H1 (cell line): Measurements from ENCODE around the gene ETV5. TPM values are rescaled to one million over a fixed set of nuclear protein-coding genes. Genes with fewer than 3 reads are reported as not detected.

ENCODE experiments used
- CTCF ChIA-PET: fragments of 300-600 bp; sonication (Branson Sonifier 250); formaldehyde crosslinking; loops from one replicate; lab custom pipeline; 2021; ENCODE audit not compliant: partially characterized antibody; lab: Charles Lee
- POLR2A ChIA-PET: fragments of 300-600 bp; sonication (Branson Sonifier 250); formaldehyde crosslinking; loops from one replicate; lab custom pipeline; 2021; ENCODE audit warnings: inconsistent platforms; ENCODE audit not compliant: partially characterized antibody; lab: Charles Lee
- DNase-seq, 2 experiments: peaks; one replicate each; pipeline versions ENCODE4 v3.0.0 to v3.0.0-alpha.2; 2010 to 2022; ENCODE audit warnings: low spot score in 2 of 2, low read depth in 1 of 2, mixed read lengths in 1 of 2
- FAIRE-seq: peaks from 2 replicates; lab custom pipeline; 2011; peaks lifted over from hg19 to GRCh38; lab: Jason Lieb, UNC
- H2AFZ ChIP-seq: 2 replicates; pipeline ENCODE4 v1.8.1; 2012; ENCODE audit warnings: low read length, inconsistent platforms
- H2AK5ac ChIP-seq: 2 replicates; pipeline ENCODE4 v1.6.1; 2013; ENCODE audit warnings: low read depth, low read length
- H2BK120ac ChIP-seq: replicated peaks from 2 replicates; pipeline ENCODE3; 2013; ENCODE audit warnings: low read depth, low read length, inconsistent platforms
- H2BK12ac ChIP-seq: 2 replicates; pipeline ENCODE4 v1.6.1; 2013; ENCODE audit warnings: low read depth, low read length
- H2BK15ac ChIP-seq: 2 replicates; pipeline ENCODE4 v1.6.1; 2013; ENCODE audit warnings: low read length
- H2BK20ac ChIP-seq: 2 replicates; pipeline ENCODE4 v1.6.1; 2013; ENCODE audit warnings: low read length
- H2BK5ac ChIP-seq: 2 replicates; pipeline ENCODE4 v1.6.1; 2013; ENCODE audit warnings: low read depth, low read length
- H3K14ac ChIP-seq: 2 replicates; pipeline ENCODE4 v1.6.1; 2013; ENCODE audit warnings: inconsistent platforms; ENCODE audit not compliant: insufficient read length
- H3K18ac ChIP-seq: 2 replicates; pipeline ENCODE4 v1.6.1; 2013; ENCODE audit warnings: low read length; ENCODE audit errors: extremely low read depth
- H3K23ac ChIP-seq: 2 replicates; pipeline ENCODE4 v1.6.1; 2013; ENCODE audit warnings: inconsistent platforms; ENCODE audit not compliant: insufficient read length
- H3K23me2 ChIP-seq: 2 replicates; pipeline ENCODE4 v1.6.1; 2013; ENCODE audit warnings: low read depth, low read length
- H3K27ac ChIP-seq: 2 replicates; pipeline ENCODE4 v1.6.1; 2011; ENCODE audit warnings: low read depth, low read length, inconsistent platforms
- H3K27me3 ChIP-seq, 4 experiments: replicated peaks in 1 of 4; 1 replicate in 1 of 4; 2 replicates in 3 of 4; pipeline versions ENCODE4 v1.6.1 to v1.8.1; 2011 to 2013; ENCODE audit warnings: low read length in 3 of 4, mild to moderate bottlenecking in 3 of 4, inconsistent platforms in 2 of 4, mixed read lengths in 2 of 4, moderate library complexity in 1 of 4; ENCODE audit not compliant: control insufficient read depth in 3 of 4, insufficient read depth in 3 of 4; ENCODE audit errors: extremely low read depth in 1 of 4
- H3K36me3 ChIP-seq, 4 experiments: 2 replicates each; pipeline versions ENCODE4 v1.6.1 to v1.8.1; 2011 to 2013; ENCODE audit warnings: mild to moderate bottlenecking in 4 of 4, low read length in 3 of 4, moderate library complexity in 2 of 4, control low read depth in 1 of 4, inconsistent platforms in 1 of 4; ENCODE audit not compliant: insufficient read depth in 4 of 4, control insufficient read depth in 2 of 4
- H3K4ac ChIP-seq: replicated peaks from 2 replicates; pipeline ENCODE3; 2013; ENCODE audit warnings: low read length, low read depth, mixed read lengths, inconsistent platforms; ENCODE audit not compliant: insufficient read length
- H3K4me1 ChIP-seq, 4 experiments: replicated peaks in 1 of 4; 1 replicate in 1 of 4; 2 replicates in 3 of 4; pipeline versions ENCODE4 v1.6.1 to v1.8.1; 2011 to 2013; ENCODE audit warnings: low read length in 3 of 4, inconsistent platforms in 2 of 4, mixed read lengths in 1 of 4; ENCODE audit not compliant: insufficient read depth in 4 of 4, control insufficient read depth in 3 of 4
- H3K4me2 ChIP-seq, 2 experiments: 2 replicates each; pipeline versions ENCODE4 v1.6.1 to v1.8.1; 2011 to 2013; ENCODE audit warnings: low read depth in 2 of 2, low read length in 2 of 2, control low read depth in 1 of 2, inconsistent platforms in 1 of 2, mild to moderate bottlenecking in 1 of 2; ENCODE audit not compliant: insufficient read depth in 1 of 2
- H3K4me3 ChIP-seq, 4 experiments: fragments of 200-600, 300-600 bp in 1 of 4; sonication (generic), shearing (Covaris generic), sonication (Bioruptor Twin) in 1 of 4; 2 replicates each; pipeline versions ENCODE4 v1.5.1 to v1.8.1; 2011 to 2016; ENCODE audit warnings: low read length in 4 of 4, low read depth in 3 of 4, control low read depth in 2 of 4, inconsistent platforms in 2 of 4, mild to moderate bottlenecking in 2 of 4, mixed read lengths in 1 of 4, moderate library complexity in 1 of 4; ENCODE audit not compliant: insufficient read depth in 2 of 4; ENCODE audit errors: extremely low read depth in 1 of 4
- H3K56ac ChIP-seq: replicated peaks from 2 replicates; pipeline ENCODE3; 2013; ENCODE audit warnings: low read depth, mild to moderate bottlenecking, mixed read lengths, low read length, inconsistent platforms; ENCODE audit not compliant: insufficient read length
- H3K79me1 ChIP-seq: 2 replicates; pipeline ENCODE4 v1.6.1; 2013; ENCODE audit warnings: low read depth, low read length, control low read depth
- H3K79me2 ChIP-seq, 2 experiments: 2 replicates each; pipeline versions ENCODE4 v1.6.1 to v1.8.1; 2012 to 2013; ENCODE audit warnings: low read length in 2 of 2, mild to moderate bottlenecking in 2 of 2, inconsistent platforms in 1 of 2; ENCODE audit not compliant: insufficient read depth in 2 of 2, control insufficient read depth in 1 of 2
- H3K9ac ChIP-seq, 4 experiments: replicated peaks in 1 of 4; 1 replicate in 1 of 4; 2 replicates in 3 of 4; pipeline versions ENCODE4 v1.6.1 to v1.8.1; 2011 to 2013; ENCODE audit warnings: low read depth in 3 of 4, low read length in 3 of 4, control low read depth in 2 of 4, mild to moderate bottlenecking in 2 of 4, moderate library complexity in 2 of 4, inconsistent platforms in 1 of 4; ENCODE audit errors: extremely low read depth in 1 of 4
- H3K9me3 ChIP-seq, 2 experiments: 2 replicates each; pipeline versions ENCODE4 v1.6.1 to v1.8.1; 2012 to 2013; ENCODE audit warnings: mild to moderate bottlenecking in 2 of 2, moderate library complexity in 2 of 2, control low read depth in 1 of 2, inconsistent platforms in 1 of 2, low read depth in 1 of 2, low read length in 1 of 2, mixed read lengths in 1 of 2; ENCODE audit not compliant: insufficient read depth in 2 of 2
- H4K20me1 ChIP-seq, 2 experiments: replicated peaks in 1 of 2; 2 replicates each; pipeline versions ENCODE3 to v1.8.1; 2011 to 2013; ENCODE audit warnings: inconsistent platforms in 2 of 2, low read length in 2 of 2, mild to moderate bottlenecking in 1 of 2; ENCODE audit not compliant: insufficient read depth in 2 of 2, control insufficient read depth in 1 of 2
- H4K5ac ChIP-seq: 2 replicates; pipeline ENCODE4 v1.6.1; 2013; ENCODE audit warnings: low read length, low read depth, mixed read lengths, inconsistent platforms; ENCODE audit not compliant: insufficient read length
- H4K8ac ChIP-seq: 2 replicates; pipeline ENCODE4 v1.8.0; 2013; ENCODE audit warnings: mild to moderate bottlenecking, moderate library complexity, low read length, inconsistent platforms; ENCODE audit not compliant: insufficient read depth; ENCODE audit errors: extremely low read depth
- H4K91ac ChIP-seq: replicated peaks from 2 replicates; pipeline ENCODE3; 2013; ENCODE audit warnings: low read length, mixed read lengths, inconsistent platforms; ENCODE audit not compliant: insufficient read length
- FOSL1 ChIP-seq: IDR thresholded peaks from 2 replicates; pipeline ENCODE4 v1.6.1; 2011; ENCODE audit warnings: mild to moderate bottlenecking, low read depth, low read length, moderate library complexity; ENCODE audit not compliant: insufficient read depth
- JUND ChIP-seq: IDR thresholded peaks from 2 replicates; pipeline ENCODE4 v1.6.1; 2011; ENCODE audit warnings: mild to moderate bottlenecking, improper control_type of control experiment, low read length
- KDM1A ChIP-seq: fragments of 200-600, 300-600 bp; sonication (generic); IDR thresholded peaks from 2 replicates; pipeline ENCODE4 v1.7.1; 2016; ENCODE audit warnings: mild to moderate bottlenecking, low read length, borderline replicate concordance
- MAFK ChIP-seq: IDR thresholded peaks from 2 replicates; pipeline ENCODE4 v1.6.1; 2012; ENCODE audit warnings: low read depth, mild to moderate bottlenecking, improper control_type of control experiment, low read length
- NRF1 ChIP-seq: IDR thresholded peaks from 2 replicates; pipeline ENCODE4 v1.6.1; 2011; ENCODE audit warnings: mild to moderate bottlenecking, low read depth, low read length, improper control_type of control experiment
- POLR2A ChIP-seq, 2 experiments: IDR thresholded peaks; 1 replicate in 1 of 2; 2 replicates in 1 of 2; pipeline ENCODE4 v1.6.1; 2011; ENCODE audit warnings: low read depth in 2 of 2, low read length in 2 of 2, mild to moderate bottlenecking in 2 of 2; ENCODE audit errors: control extremely low read depth in 1 of 2
- RBBP5 ChIP-seq: IDR thresholded peaks from 2 replicates; pipeline ENCODE4 v1.7.1; 2012; ENCODE audit warnings: low read depth, mild to moderate bottlenecking, inconsistent platforms, low read length, moderate library complexity, borderline replicate concordance
- SIX5 ChIP-seq: IDR thresholded peaks from 2 replicates; pipeline ENCODE4 v1.6.1; 2011; ENCODE audit warnings: mild to moderate bottlenecking, low read depth, low read length
- SP4 ChIP-seq: IDR thresholded peaks from 2 replicates; pipeline ENCODE4 v1.6.1; 2012; ENCODE audit warnings: low read length, inconsistent platforms
- WGBS, 2 experiments: shearing (Covaris generic) in 1 of 2; methylation state at CpG; one replicate each; pipeline versions ENCODE4 v1.1.6 to v1.1.7; 2013 to 2015; ENCODE audit warnings: low lambda C conversion rate in 2 of 2, mixed read lengths in 2 of 2, inconsistent platforms in 1 of 2, low coverage in 1 of 2, missing lambda C conversion rate in 1 of 2; ENCODE audit not compliant: insufficient replicate concordance in 2 of 2, insufficient coverage in 1 of 2, insufficient read length in 1 of 2; ENCODE audit errors: extremely low coverage in 1 of 2, missing lambda C conversion rate in 1 of 2; 5-methylcytosine and 5-hydroxymethylcytosine counted together
- polyA plus RNA-seq, 7 experiments: library from polyadenylated mRNA; depleted of rRNA in 3 of 7; stranded (reverse) in 5 of 7; unstranded in 2 of 7; fragments of >200 nt in 5 of 7; fragments of 200-250 nt in 2 of 7; gene quantifications; 1 replicate in 5 of 7; 2 replicates in 1 of 7; 4 replicates in 1 of 7; pipeline versions ENCODE4 v1.2.1 to v1.2.3, GENCODE V29; 2011 to 2013; ENCODE audit warnings: missing spikeins in 2 of 7, mixed read lengths in 2 of 7
- total RNA-seq: library from RNA; stranded (reverse); fragmentation: NEBNext Ultra II Directional; extraction: Animal tissue kit (Norgen Biotek cat#: 25700); gene quantifications from 2 replicates; pipeline ENCODE4 v1.2.1, GENCODE V29; 2021
- TF ChIP-seq, protein P1 (sequence below): IDR thresholded peaks from 2 replicates; pipeline ENCODE4 v1.6.1; 2011; ENCODE audit warnings: low read length, improper control_type of control experiment

The ETV5 gene
- total and polyA plus RNA-seq, 2 of the 8 experiments (the other 6 are each of a cell fraction or from before 2014, with no cell fraction given) = 13.1 to 36.9 TPM

GRCh38 chr3:186025161-186025560 lies 83.7 kb downstream of the ETV5 start:
- Histone ChIP-seq H2BK20ac (no peak overlapping the region), H3K79me2 (no peaks in the 10 kb centered on the region), H3K4me3 (no peak overlapping the region), H3K9me3 (no peaks in the 10 kb centered on the region), H2AFZ (no peak overlapping the region), H3K14ac (no peak overlapping the region), H3K27ac (no peak overlapping the region), H4K8ac (no peak overlapping the region), H2BK120ac (no peak overlapping the region), H3K79me1 (no peaks in the 10 kb centered on the region), H3K27me3 (no peaks in the 10 kb centered on the region), H3K4me2 (no peak overlapping the region), H4K91ac (no peak overlapping the region), H3K4ac (no peak overlapping the region), H4K20me1 (no peaks in the 10 kb centered on the region), H3K56ac (no peak overlapping the region), H2BK15ac (no peak overlapping the region), H3K36me3 (no peaks in the 10 kb centered on the region), H4K5ac (no peak overlapping the region), H3K9ac (no peak overlapping the region), H2BK12ac (no peak overlapping the region), H2AK5ac (no peak overlapping the region), H3K23ac (no peak overlapping the region), H3K23me2 (peaks cover 2% of the 10 kb centered on the region; the same call in 1 of the 2 replicates), H3K18ac (no peak overlapping the region), H3K4me1 (no peaks in the 10 kb centered on the region), H2BK5ac (no peak overlapping the region)
- no peak for DNase-seq
- TF ChIP-seq FOSL1 = no peak
- no peak for TF ChIP-seq JUND
- TF ChIP-seq KDM1A = no peak
- no peak for TF ChIP-seq MAFK
- no peak for TF ChIP-seq POLR2A (IDR thresholded peaks at IDR 0.05; ENCODE audit: control extremely low read depth in 1 of 2, low read depth in 2 of 2, low read length in 2 of 2)
- TF ChIP-seq NRF1 = no peak
- TF ChIP-seq SP4 = no peak
- no peak for TF ChIP-seq SIX5
- TF ChIP-seq RBBP5 = no peak
- TF ChIP-seq, protein P1, sequence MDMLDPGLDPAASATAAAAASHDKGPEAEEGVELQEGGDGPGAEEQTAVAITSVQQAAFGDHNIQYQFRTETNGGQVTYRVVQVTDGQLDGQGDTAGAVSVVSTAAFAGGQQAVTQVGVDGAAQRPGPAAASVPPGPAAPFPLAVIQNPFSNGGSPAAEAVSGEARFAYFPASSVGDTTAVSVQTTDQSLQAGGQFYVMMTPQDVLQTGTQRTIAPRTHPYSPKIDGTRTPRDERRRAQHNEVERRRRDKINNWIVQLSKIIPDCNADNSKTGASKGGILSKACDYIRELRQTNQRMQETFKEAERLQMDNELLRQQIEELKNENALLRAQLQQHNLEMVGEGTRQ = no peak
- 82% methylated on average over 5 of the region's 5 CpGs; no CpG with 5 or more reads in 1 of the 2 experiments for WGBS, 2 experiments
- POLR2A ChIA-PET = interaction anchor here (0.5 to 1.1 kb wide), 2 partner anchors 29 to 38 kb away, joined by 3 read pairs; no protein-coding TSS in a partner anchor
- FAIRE-seq = no peak
- CTCF ChIA-PET = interaction anchor here (0.8 to 1.2 kb wide), 6 partner anchors 14 to 514 kb away, joined by 3 to 5 read pairs (median 4); no protein-coding TSS in a partner anchor
